Esophagus muscularis mucosa (tissue), 3 donors: ENCODE results near the gene SKIDA1.

ENCODE experiments used
- EP300 ChIP-seq: sonication (generic); formaldehyde crosslinking; IDR thresholded peaks from one replicate; pipeline ENCODE4 v1.6.1; 2017; ENCODE audit warnings: antibody characterized with exemption
- TF ChIP-seq, protein P1 (sequence below), 3 experiments: fragments of 200-600 bp in 2 of 3; fragments of 450-650 bp in 1 of 3; sonication (generic) in 2 of 3; IDR thresholded peaks; one replicate each; pipeline ENCODE4 v1.5.1; 2017 to 2019; ENCODE audit warnings: antibody characterized with exemption in 3 of 3, mild to moderate bottlenecking in 2 of 3, moderate library complexity in 1 of 3

DNA sequence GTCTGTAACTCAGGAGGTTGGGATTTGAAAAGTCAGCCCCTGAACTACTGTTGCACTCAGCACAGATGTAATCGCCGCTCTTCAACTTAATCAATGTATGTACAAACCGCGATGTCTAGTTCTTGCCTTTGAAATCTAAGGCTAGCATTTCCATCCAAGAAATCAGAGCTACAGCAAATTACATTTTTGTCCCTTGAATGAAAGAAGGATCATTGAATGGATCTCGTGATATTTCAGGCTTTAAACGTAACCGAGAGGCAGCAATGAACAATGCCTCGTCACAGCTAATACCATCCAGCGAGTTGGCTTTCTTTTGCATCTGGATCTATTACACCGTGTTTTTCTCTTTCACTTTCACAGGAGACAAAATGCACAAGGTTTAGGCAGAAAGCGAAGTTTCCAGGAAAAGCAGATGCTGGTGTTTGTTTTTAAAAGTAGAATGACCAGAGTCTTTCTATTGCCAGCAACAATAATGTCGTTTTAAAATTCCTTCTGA, 5.5 kb downstream of the SKIDA1 start:
- TF ChIP-seq, protein P1, sequence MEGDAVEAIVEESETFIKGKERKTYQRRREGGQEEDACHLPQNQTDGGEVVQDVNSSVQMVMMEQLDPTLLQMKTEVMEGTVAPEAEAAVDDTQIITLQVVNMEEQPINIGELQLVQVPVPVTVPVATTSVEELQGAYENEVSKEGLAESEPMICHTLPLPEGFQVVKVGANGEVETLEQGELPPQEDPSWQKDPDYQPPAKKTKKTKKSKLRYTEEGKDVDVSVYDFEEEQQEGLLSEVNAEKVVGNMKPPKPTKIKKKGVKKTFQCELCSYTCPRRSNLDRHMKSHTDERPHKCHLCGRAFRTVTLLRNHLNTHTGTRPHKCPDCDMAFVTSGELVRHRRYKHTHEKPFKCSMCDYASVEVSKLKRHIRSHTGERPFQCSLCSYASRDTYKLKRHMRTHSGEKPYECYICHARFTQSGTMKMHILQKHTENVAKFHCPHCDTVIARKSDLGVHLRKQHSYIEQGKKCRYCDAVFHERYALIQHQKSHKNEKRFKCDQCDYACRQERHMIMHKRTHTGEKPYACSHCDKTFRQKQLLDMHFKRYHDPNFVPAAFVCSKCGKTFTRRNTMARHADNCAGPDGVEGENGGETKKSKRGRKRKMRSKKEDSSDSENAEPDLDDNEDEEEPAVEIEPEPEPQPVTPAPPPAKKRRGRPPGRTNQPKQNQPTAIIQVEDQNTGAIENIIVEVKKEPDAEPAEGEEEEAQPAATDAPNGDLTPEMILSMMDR (IDR thresholded peaks at IDR 0.05): no peak
- no peak for TF ChIP-seq EP300
